B cell (primary cell): Measurements from ENCODE around the gene OR52H1.

Experiments
- CTCF ChIP-seq: fragments of 200-600 bp; IDR thresholded peaks from one replicate; pipeline ENCODE4 v1.8.0; 2022; ENCODE audit warnings: antibody characterized with exemption, mild to moderate bottlenecking
- EZH2 ChIP-seq: IDR thresholded peaks from 2 replicates; pipeline ENCODE4 v1.6.1; 2012; ENCODE audit warnings: borderline replicate concordance, low read depth, mild to moderate bottlenecking, moderate library complexity, low read length; ENCODE audit not compliant: insufficient read depth, poor library complexity, severe bottlenecking

GRCh38 chr11:5597953-5598352 lies 49.6 kb upstream of the OR52H1 start:
- TF ChIP-seq CTCF (no peak), EZH2 (no peak)
